NB4 (cell line): ENCODE results near the gene PHRF1.

Source experiments
- DNase-seq: peaks from one replicate; pipeline ENCODE4 v3.0.0; 2010; ENCODE audit warnings: low read depth
- H3K4me3 ChIP-seq: one replicate; pipeline ENCODE4 v1.5.1; 2011; ENCODE audit warnings: mild to moderate bottlenecking, low read depth, low read length, moderate library complexity
- MYC ChIP-seq: IDR thresholded peaks from 2 replicates; pipeline ENCODE4 v1.6.1; 2011; ENCODE audit warnings: low read depth, low read length
- POLR2A ChIP-seq: IDR thresholded peaks from 2 replicates; pipeline ENCODE4 v1.6.1; 2011; ENCODE audit warnings: mild to moderate bottlenecking; ENCODE audit not compliant: insufficient read length; ENCODE audit errors: extremely low read depth
- TF ChIP-seq, protein P1 (sequence below): IDR thresholded peaks from 2 replicates; pipeline ENCODE4 v1.6.1; 2011; ENCODE audit warnings: low read depth, low read length
- TF ChIP-seq, protein P2 (sequence below): IDR thresholded peaks from one replicate; pipeline ENCODE4 v1.5.1; 2012; ENCODE audit warnings: low read depth, low read length

PHRF1 gene

DNA sequence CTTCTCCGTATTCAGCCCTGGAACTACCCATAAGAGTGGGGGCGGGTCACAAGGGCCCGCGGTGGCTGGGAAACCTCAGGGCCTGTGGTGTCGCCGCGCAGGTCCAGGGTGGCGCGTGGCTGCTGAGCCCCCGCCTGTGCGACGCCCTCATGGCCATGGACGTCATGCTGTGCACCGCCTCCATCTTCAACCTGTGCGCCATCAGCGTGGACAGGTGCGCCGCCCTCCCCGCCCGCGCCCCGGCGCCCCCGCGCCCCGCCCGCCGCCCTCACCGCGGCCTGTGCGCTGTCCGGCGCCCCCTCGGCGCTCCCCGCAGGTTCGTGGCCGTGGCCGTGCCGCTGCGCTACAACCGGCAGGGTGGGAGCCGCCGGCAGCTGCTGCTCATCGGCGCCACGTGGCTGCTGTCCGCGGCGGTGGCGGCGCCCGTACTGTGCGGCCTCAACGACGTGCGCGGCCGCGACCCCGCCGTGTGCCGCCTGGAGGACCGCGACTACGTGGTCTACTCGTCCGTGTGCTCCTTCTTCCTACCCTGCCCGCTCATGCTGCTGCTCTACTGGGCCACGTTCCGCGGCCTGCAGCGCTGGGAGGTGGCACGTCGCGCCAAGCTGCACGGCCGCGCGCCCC, 63.2 kb downstream of the PHRF1 start:
- TF ChIP-seq, protein P1, sequence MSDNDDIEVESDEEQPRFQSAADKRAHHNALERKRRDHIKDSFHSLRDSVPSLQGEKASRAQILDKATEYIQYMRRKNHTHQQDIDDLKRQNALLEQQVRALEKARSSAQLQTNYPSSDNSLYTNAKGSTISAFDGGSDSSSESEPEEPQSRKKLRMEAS = no peak
- TF ChIP-seq, protein P2, sequence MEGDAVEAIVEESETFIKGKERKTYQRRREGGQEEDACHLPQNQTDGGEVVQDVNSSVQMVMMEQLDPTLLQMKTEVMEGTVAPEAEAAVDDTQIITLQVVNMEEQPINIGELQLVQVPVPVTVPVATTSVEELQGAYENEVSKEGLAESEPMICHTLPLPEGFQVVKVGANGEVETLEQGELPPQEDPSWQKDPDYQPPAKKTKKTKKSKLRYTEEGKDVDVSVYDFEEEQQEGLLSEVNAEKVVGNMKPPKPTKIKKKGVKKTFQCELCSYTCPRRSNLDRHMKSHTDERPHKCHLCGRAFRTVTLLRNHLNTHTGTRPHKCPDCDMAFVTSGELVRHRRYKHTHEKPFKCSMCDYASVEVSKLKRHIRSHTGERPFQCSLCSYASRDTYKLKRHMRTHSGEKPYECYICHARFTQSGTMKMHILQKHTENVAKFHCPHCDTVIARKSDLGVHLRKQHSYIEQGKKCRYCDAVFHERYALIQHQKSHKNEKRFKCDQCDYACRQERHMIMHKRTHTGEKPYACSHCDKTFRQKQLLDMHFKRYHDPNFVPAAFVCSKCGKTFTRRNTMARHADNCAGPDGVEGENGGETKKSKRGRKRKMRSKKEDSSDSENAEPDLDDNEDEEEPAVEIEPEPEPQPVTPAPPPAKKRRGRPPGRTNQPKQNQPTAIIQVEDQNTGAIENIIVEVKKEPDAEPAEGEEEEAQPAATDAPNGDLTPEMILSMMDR = no peak
- TF ChIP-seq POLR2A (no peak), MYC (no peak)
- no peak overlapping the region for H3K4me3 ChIP-seq
- DNase-seq = no peak

DNA sequence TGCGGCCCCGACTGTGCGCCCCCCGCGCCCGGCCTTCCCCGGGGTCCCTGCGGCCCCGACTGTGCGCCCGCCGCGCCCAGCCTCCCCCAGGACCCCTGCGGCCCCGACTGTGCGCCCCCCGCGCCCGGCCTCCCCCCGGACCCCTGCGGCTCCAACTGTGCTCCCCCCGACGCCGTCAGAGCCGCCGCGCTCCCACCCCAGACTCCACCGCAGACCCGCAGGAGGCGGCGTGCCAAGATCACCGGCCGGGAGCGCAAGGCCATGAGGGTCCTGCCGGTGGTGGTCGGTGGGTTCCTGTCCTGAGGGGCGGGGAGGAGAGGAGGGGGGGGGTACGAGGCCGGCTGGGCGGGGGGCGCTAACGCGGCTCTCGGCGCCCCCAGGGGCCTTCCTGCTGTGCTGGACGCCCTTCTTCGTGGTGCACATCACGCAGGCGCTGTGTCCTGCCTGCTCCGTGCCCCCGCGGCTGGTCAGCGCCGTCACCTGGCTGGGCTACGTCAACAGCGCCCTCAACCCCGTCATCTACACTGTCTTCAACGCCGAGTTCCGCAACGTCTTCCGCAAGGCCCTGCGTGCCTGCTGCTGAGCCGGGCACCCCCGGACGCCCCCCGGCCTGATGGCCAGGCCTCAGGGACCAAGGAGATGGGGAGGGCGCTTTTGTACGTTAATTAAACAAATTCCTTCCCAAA, 63.9 kb downstream of the PHRF1 start:
- no peak overlapping the region for H3K4me3 ChIP-seq
- no peak for DNase-seq
- TF ChIP-seq, protein P2 = no peak
- TF ChIP-seq, protein P1 = no peak
- TF ChIP-seq POLR2A (no peak), MYC (no peak)

DNA sequence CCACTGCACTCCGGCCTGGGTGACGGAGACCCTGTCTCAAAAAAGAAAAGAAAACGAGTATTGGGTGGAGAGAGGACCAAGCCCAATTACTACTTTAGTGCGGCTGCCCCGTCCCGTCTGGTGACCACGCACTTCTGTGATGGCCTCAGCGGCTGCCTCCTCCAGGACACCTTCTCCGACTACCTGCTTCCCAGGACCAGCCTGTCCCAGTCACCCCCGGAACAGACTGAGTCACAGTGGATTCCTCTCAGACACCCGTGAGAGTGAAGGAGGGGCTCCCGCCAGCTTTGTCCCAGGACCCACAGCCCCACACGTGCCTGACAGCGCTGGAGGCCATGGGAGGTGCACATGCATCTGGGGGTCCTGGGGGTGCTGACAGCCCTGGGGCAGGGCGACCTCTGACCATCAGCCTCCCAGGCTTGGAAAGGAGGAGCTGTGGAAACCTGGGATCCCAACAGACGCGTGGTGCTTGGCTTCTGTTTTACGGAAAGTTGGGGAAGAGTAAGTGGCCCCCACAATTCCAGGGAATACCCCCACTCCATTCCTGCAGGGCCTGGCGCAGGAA, 65.6 kb downstream of the PHRF1 start:
- no peak for DNase-seq
- H3K4me3 ChIP-seq = no peak overlapping the region
- TF ChIP-seq MYC = no peak
- TF ChIP-seq, protein P1 = no peak
- TF ChIP-seq, protein P2 = no peak
- TF ChIP-seq POLR2A = no peak

DNA sequence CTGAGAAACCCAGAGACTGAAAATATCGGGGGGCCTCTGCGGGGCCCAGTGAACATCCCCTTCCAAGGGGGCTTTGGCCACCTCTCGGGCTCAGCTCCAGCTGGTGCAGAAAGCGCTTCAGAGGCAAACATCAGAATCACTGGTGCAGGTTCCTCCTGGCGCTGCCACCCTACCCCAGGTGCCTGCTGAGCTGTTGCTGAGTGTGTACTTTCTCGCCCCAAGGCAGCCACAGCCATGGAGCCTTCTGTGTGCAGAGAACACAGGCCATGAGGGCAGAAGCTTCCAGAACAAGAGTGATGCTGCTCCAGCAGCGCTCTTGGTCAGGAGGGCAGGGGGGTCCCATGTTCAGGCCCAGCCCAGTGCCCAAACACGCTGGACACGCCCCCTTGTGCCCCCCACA, 67.1 kb downstream of the PHRF1 start:
- H3K4me3 ChIP-seq = no peak overlapping the region
- TF ChIP-seq, protein P2 = no peak
- TF ChIP-seq, protein P1 = no peak
- TF ChIP-seq MYC (no peak), POLR2A (no peak)
- DNase-seq = no peak

DNA sequence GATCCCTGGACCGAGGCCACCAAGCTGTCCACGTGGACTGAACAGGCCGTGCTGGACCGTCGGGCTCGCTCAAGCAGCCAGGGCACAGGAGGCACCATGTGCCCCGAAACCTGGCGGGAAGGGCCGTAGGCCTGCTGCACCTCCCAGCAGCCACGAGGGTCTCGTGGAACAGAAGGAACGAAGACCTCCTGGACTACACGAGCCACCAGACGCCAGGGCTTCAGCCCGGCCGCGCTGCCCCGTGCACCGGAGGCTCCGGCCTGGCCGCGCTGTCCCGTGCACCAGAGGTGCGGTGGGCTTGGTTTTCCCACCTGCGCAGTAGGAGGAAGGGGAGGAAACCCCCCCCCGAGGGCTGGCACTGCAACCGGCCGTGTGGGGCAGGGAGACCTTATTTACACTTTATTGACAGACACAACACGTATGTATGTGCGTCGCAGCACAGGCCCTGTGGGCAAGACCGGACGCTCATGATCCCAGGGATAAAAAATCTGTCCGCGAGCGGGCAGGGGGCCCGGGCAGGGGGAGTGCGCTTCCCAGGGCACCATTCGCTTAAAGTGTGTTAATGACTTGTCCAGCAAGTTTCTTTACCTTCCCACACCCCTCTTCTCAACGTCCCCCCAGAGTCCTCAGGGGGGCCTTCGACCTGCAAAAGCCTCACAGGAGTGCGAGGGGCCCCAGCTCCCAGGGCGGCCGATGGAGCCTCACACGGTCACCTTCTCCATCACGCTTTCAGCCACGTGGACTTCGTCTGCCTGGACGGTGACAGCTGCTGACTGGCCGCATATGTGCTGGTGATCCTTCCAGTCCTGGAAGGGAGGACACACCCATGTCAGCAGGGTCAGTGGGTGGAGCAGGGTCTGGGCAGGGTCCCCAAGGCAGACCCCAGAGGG, 67.8 kb downstream of the PHRF1 start:
- no peak for DNase-seq
- no peak overlapping the region for H3K4me3 ChIP-seq
- TF ChIP-seq POLR2A = no peak
- TF ChIP-seq, protein P2 = no peak
- TF ChIP-seq, protein P1 = no peak
